ENCODE results near the gene DLG2. TPM values are rescaled to one million over a fixed set of nuclear protein-coding genes. Genes with fewer than 3 reads are reported as not detected.

Gene DLG2
- total and polyA plus RNA-seq, 9 of the 15 experiments (the other 6 are each of a cell fraction or from before 2014, with no cell fraction given): 0.52 to 1.6 (median 0.95) TPM

- in situ Hi-C loops (cut with MboI) (no loop called here), intact Hi-C loops (cut with micrococcal nuclease) (no loop called here)
- ChIA-PET CTCF (ENCODE audit: low intra/inter-chr PET ratio) (no interaction called here), POLR2A (no interaction called here)
- Histone ChIP-seq H3K9me3 (replicated peaks; ENCODE audit: control insufficient read depth, insufficient read depth, low read depth, low read length) (no peaks in the 10 kb centered on the region), H3K4me1 (replicated peaks in 1 of 2; ENCODE audit: control insufficient read depth in 2 of 2, insufficient read depth in 2 of 2, low read length in 2 of 2) (no peaks in the 10 kb centered on the region), H2AFZ (ENCODE audit: low read depth, low read length) (no peak overlapping the region), H3K9ac (ENCODE audit: insufficient read depth in 1 of 2, low read depth in 2 of 2, low read length in 2 of 2) (no peak overlapping the region), H3K79me2 (ENCODE audit: control insufficient read depth, insufficient read depth, low read length) (no peaks in the 10 kb centered on the region), H3K4me3 (no peak overlapping the region), H4K20me1 (replicated peaks; ENCODE audit: control insufficient read depth, insufficient read depth, low read length) (no peaks in the 10 kb centered on the region), H3K27ac (ENCODE audit: extremely low read depth, low read depth, low read length) (no peak overlapping the region), H3K9me1 (ENCODE audit: control insufficient read depth, insufficient read depth, low read length) (no peaks in the 10 kb centered on the region), H3K36me3 (ENCODE audit: control insufficient read depth, insufficient read depth, low read length) (no peaks in the 10 kb centered on the region), H3K4me2 (ENCODE audit: insufficient read depth, low read length) (no peak overlapping the region), H3K27me3 (ENCODE audit: control insufficient read depth in 2 of 2, insufficient read depth in 2 of 2, low read length in 2 of 2) (no peaks in the 10 kb centered on the region)
- BruUV-seq (replicated peaks): no TSS peak
- TF ChIP-seq SRSF1 (IDR thresholded peaks at IDR 0.05; ENCODE audit: low read depth, low read length) (no peak), ZNF551 (CRISPR knock-in tag; IDR thresholded peaks at IDR 0.05) (no peak), ZKSCAN8 (CRISPR knock-in tag; IDR thresholded peaks at IDR 0.05) (no peak), CBFB (CRISPR knock-in tag; IDR thresholded peaks at IDR 0.05) (no peak)
- no peak for DNase-seq (ENCODE audit: extremely low read depth in 1 of 4, low spot score in 3 of 4)
- ATAC-seq: no peak
- no peak for FAIRE-seq
These were observed 100.6 kb downstream of the DLG2 start for GRCh38 chr11:85526564-85526963.

GRCh38 chr11:85525686-85526085 is 101.5 kb downstream of the DLG2 start:
- DNase-seq (ENCODE audit: extremely low read depth in 1 of 4, low spot score in 3 of 4): no peak
- WGBS (ENCODE audit: insufficient coverage, low coverage, missing lambda C conversion rate): 0% methylated on average over 3 of the region's 3 CpGs
- H3K4me1 ChIP-seq (replicated peaks in 1 of 2; ENCODE audit: control insufficient read depth in 2 of 2, insufficient read depth in 2 of 2, low read length in 2 of 2): no peaks in the 10 kb centered on the region
- TF ChIP-seq DLX4 (CRISPR knock-in tag; IDR thresholded peaks at IDR 0.05): no peak
- TF ChIP-seq ZNF561 (CRISPR knock-in tag; conservative IDR thresholded peaks at IDR 0.05): no peak
- TF ChIP-seq EP300 (IDR thresholded peaks at IDR 0.05; ENCODE audit: low read length): no peak
- no peak for TF ChIP-seq TFAM (CRISPR knock-in tag; conservative IDR thresholded peaks at IDR 0.05)
- TF ChIP-seq CTBP1 (IDR thresholded peaks at IDR 0.05; ENCODE audit: borderline replicate concordance): no peak

More at GRCh38 chr11:85525686-85526085, 101.5 kb downstream of the DLG2 start:
- Histone ChIP-seq H3K27me3 (ENCODE audit: control insufficient read depth in 2 of 2, insufficient read depth in 2 of 2, low read length in 2 of 2) (no peaks in the 10 kb centered on the region), H4K20me1 (replicated peaks; ENCODE audit: control insufficient read depth, insufficient read depth, low read length) (no peaks in the 10 kb centered on the region), H3K9me3 (replicated peaks; ENCODE audit: control insufficient read depth, insufficient read depth, low read depth, low read length) (no peaks in the 10 kb centered on the region), H3K79me2 (ENCODE audit: control insufficient read depth, insufficient read depth, low read length) (no peaks in the 10 kb centered on the region), H2AFZ (ENCODE audit: low read depth, low read length) (no peak overlapping the region), H3K36me3 (ENCODE audit: control insufficient read depth, insufficient read depth, low read length) (no peaks in the 10 kb centered on the region), H3K9me1 (ENCODE audit: control insufficient read depth, insufficient read depth, low read length) (no peaks in the 10 kb centered on the region), H3K9ac (ENCODE audit: insufficient read depth in 1 of 2, low read depth in 2 of 2, low read length in 2 of 2) (no peak overlapping the region), H3K4me2 (ENCODE audit: insufficient read depth, low read length) (no peak overlapping the region), H3K27ac (ENCODE audit: extremely low read depth, low read depth, low read length) (no peak overlapping the region), H3K4me3 (no peak overlapping the region)
- POLR2A ChIA-PET: interaction anchor here (0.6 kb wide), 1 partner anchor 15 kb away, joined by 3 read pairs; no protein-coding TSS in a partner anchor
- in situ Hi-C loops (cut with MboI): no loop called here
- ATAC-seq: no peak
- CTCF ChIA-PET (ENCODE audit: low intra/inter-chr PET ratio): no interaction called here
- FAIRE-seq: no peak
- intact Hi-C loops (cut with micrococcal nuclease): no loop called here
- BruUV-seq (replicated peaks): no TSS peak

Data from K562 (cell line).